BE2C (cell line): ENCODE measurements around the gene PACRG.

Source experiments
- DNase-seq: peaks from one replicate; pipeline ENCODE4 v3.0.0-alpha.2; 2020
- H3K27me3 ChIP-seq: fragments of 250-450 bp; sonication (Bioruptor Pico); 2 replicates; pipeline ENCODE4 v1.5.1; 2020; ENCODE audit warnings: mild to moderate bottlenecking
- H3K36me3 ChIP-seq: fragments of 250-450 bp; sonication (Bioruptor Pico); 2 replicates; pipeline ENCODE4 v1.5.1; 2020; ENCODE audit warnings: mild to moderate bottlenecking
- H3K4me1 ChIP-seq: fragments of 250-450 bp; sonication (Bioruptor Pico); 2 replicates; pipeline ENCODE4 v1.5.1; 2020
- H3K4me3 ChIP-seq: 2 replicates; pipeline ENCODE4 v1.5.1; 2011; ENCODE audit warnings: low read depth, low read length
- H3K9me3 ChIP-seq: fragments of 250-450 bp; sonication (Bioruptor Pico); 2 replicates; pipeline ENCODE4 v1.5.1; 2020
- TF ChIP-seq, protein P1 (sequence below): IDR thresholded peaks from 2 replicates; pipeline ENCODE4 v1.5.1; 2012; ENCODE audit warnings: mild to moderate bottlenecking, low read depth, low read length

Gene PACRG

DNA sequence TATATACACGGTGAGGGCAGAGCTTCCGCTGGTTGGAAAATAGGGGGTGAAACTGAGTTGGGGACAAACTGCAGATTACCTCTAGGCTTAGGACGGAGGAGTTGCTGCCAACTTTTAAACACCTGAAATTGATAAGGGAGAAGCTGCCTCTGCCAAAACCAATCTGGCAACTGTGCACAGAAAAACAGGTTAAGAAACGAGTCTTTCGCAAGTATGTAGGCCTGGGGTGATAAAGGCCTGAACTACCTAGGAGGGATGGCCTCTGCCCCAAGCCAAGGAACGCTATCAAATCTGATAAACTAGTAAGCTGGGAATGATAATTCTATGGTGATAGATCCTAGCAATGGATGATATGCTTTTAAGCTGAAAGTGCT, 536.9 kb downstream of the PACRG start:
- no peaks in the 10 kb centered on the region for H3K36me3 ChIP-seq
- H3K9me3 ChIP-seq, result no peaks in the 10 kb centered on the region
- no peaks in the 10 kb centered on the region for H3K27me3 ChIP-seq
- no peaks in the 10 kb centered on the region; the same call in 1 of the 2 replicates for H3K4me1 ChIP-seq
- no peak overlapping the region for H3K4me3 ChIP-seq
- DNase-seq, result no peak
- TF ChIP-seq, protein P1, sequence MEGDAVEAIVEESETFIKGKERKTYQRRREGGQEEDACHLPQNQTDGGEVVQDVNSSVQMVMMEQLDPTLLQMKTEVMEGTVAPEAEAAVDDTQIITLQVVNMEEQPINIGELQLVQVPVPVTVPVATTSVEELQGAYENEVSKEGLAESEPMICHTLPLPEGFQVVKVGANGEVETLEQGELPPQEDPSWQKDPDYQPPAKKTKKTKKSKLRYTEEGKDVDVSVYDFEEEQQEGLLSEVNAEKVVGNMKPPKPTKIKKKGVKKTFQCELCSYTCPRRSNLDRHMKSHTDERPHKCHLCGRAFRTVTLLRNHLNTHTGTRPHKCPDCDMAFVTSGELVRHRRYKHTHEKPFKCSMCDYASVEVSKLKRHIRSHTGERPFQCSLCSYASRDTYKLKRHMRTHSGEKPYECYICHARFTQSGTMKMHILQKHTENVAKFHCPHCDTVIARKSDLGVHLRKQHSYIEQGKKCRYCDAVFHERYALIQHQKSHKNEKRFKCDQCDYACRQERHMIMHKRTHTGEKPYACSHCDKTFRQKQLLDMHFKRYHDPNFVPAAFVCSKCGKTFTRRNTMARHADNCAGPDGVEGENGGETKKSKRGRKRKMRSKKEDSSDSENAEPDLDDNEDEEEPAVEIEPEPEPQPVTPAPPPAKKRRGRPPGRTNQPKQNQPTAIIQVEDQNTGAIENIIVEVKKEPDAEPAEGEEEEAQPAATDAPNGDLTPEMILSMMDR, result no peak

- H3K4me3 ChIP-seq, result no peak overlapping the region
- DNase-seq, result no peak
- H3K4me1 ChIP-seq, result no peaks in the 10 kb centered on the region
- TF ChIP-seq, protein P1, result no peak
- H3K36me3 ChIP-seq, result no peaks in the 10 kb centered on the region
- H3K9me3 ChIP-seq, result no peaks in the 10 kb centered on the region
- H3K27me3 ChIP-seq, result no peaks in the 10 kb centered on the region
Measured at GRCh38 chr6:163281634-163282033, 553.9 kb downstream of the PACRG start.

GRCh38 chr6:163282672-163283071, 554.9 kb downstream of the PACRG start:
- Histone ChIP-seq H3K27me3 (no peaks in the 10 kb centered on the region), H3K9me3 (no peaks in the 10 kb centered on the region), H3K36me3 (no peaks in the 10 kb centered on the region), H3K4me1 (no peaks in the 10 kb centered on the region), H3K4me3 (no peak overlapping the region)
- TF ChIP-seq, protein P1, result no peak
- no peak for DNase-seq

DNA sequence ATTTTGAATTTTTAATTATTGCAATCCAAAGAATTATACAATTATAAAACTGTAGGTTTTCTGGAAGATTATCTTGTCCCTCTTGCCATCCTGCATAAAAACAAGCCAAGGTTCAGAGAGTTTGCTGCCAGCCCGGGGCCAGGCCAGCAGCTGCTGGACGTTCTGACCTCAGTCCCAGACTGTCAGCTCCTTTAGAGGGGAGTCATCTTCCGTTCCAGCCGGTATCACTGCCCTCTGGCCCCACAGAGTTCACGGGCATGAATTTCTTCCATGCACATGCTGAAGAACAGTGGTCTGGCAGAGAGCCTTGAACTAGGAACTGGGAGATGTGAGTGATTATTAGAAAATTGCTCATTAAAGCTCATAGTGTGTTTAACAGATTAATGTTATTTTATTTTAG, 556.4 kb downstream of the PACRG start:
- TF ChIP-seq, protein P1, result no peak
- H3K27me3 ChIP-seq, result no peaks in the 10 kb centered on the region
- no peaks in the 10 kb centered on the region for H3K36me3 ChIP-seq
- H3K9me3 ChIP-seq, result no peaks in the 10 kb centered on the region
- DNase-seq, result no peak
- no peaks in the 10 kb centered on the region for H3K4me1 ChIP-seq
- H3K4me3 ChIP-seq, result no peak overlapping the region

DNA sequence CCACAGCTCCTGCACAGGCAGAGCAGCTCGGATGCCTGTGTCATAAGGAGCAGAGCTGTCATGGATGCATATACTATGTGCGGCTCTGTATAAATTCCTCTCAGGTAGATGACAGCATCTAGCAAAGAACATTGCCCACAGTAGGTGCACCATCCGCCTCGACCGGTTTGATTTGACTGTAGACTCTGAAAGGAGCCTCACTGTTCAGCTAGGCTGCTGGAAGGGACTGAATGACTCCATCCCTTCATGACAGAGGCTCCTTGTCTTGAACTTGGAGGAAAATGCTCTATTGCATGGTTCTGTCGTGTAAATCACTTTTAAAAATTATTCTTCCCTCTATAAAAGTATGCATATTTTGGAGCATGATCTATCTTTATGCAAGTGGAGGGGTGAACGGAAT, 557.9 kb downstream of the PACRG start:
- Histone ChIP-seq H3K9me3 (no peaks in the 10 kb centered on the region), H3K27me3 (no peaks in the 10 kb centered on the region), H3K4me3 (no peak overlapping the region), H3K36me3 (no peaks in the 10 kb centered on the region), H3K4me1 (no peaks in the 10 kb centered on the region)
- no peak for DNase-seq
- TF ChIP-seq, protein P1, result no peak

DNA sequence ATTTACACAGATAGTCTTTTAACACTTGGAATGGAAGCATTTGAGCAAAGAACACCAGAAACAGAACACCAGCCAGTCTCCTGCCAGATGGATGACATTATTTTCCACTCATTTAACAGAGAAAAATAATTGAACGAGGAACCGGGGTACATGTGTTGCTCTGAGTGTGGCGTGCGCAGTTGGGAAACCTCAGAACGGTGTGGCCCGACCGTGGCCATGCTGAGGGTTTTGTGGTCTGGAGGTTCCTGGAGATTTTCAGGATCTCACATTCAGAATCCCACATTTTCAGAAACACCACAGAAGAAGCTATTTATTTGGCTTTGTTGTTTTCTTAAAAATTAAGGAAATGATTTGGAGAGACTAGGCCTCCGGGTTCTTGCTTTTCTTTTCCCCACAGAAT, 559.9 kb downstream of the PACRG start:
- H3K36me3 ChIP-seq, result no peaks in the 10 kb centered on the region
- no peaks in the 10 kb centered on the region for H3K9me3 ChIP-seq
- H3K27me3 ChIP-seq, result no peaks in the 10 kb centered on the region
- no peaks in the 10 kb centered on the region for H3K4me1 ChIP-seq
- DNase-seq, result no peak
- TF ChIP-seq, protein P1, result no peak
- H3K4me3 ChIP-seq, result no peak overlapping the region
